ENCODE measurements around the gene SCN5A. TPM values are rescaled to one million over a fixed set of nuclear protein-coding genes. Genes with fewer than 3 reads are reported as not detected.

The SCN5A gene
- total RNA-seq, 1 donor from 2014 or later: 0.25 TPM

DNA sequence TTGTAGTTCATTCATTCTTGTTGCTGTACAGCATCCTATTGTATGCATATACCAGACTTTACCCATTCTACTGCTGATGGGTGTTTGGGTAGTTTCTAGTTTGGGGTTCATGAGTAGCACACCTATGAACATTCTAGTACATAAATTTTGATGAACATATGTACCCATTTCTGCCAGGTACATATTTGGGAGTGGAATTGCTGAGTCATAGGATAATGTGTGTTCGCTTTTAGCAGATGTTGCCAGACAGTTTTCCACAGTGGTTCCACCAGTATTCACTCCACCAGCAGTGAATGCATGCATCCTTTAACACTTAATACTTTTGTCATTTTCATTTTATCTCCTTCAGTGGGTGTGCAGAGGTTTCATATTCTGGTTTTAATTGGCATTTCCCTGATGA is 3.4 kb upstream of the SCN5A start:
- peaks cover 5% of the 10 kb centered on the region for H3K4me1 Mint-ChIP-seq (ENCODE audit: low read depth)
- H3K27me3 Mint-ChIP-seq (ENCODE audit: low read depth): peaks cover 45% of the 10 kb centered on the region
- no peak overlapping the region for H3K4me3 Mint-ChIP-seq (ENCODE audit: unreplicated experiment)
- TF ChIP-seq, protein P1, sequence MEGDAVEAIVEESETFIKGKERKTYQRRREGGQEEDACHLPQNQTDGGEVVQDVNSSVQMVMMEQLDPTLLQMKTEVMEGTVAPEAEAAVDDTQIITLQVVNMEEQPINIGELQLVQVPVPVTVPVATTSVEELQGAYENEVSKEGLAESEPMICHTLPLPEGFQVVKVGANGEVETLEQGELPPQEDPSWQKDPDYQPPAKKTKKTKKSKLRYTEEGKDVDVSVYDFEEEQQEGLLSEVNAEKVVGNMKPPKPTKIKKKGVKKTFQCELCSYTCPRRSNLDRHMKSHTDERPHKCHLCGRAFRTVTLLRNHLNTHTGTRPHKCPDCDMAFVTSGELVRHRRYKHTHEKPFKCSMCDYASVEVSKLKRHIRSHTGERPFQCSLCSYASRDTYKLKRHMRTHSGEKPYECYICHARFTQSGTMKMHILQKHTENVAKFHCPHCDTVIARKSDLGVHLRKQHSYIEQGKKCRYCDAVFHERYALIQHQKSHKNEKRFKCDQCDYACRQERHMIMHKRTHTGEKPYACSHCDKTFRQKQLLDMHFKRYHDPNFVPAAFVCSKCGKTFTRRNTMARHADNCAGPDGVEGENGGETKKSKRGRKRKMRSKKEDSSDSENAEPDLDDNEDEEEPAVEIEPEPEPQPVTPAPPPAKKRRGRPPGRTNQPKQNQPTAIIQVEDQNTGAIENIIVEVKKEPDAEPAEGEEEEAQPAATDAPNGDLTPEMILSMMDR (IDR thresholded peaks at IDR 0.05): no peak
- peaks cover 4% of the 10 kb centered on the region for H3K9me3 Mint-ChIP-seq (ENCODE audit: low read depth)
- no peak overlapping the region for H3K27ac Mint-ChIP-seq (ENCODE audit: unreplicated experiment)
- no peak for DNase-seq (ENCODE audit: low spot score)
- H3K36me3 Mint-ChIP-seq (ENCODE audit: low read depth): peaks cover 2% of the 10 kb centered on the region

DNA sequence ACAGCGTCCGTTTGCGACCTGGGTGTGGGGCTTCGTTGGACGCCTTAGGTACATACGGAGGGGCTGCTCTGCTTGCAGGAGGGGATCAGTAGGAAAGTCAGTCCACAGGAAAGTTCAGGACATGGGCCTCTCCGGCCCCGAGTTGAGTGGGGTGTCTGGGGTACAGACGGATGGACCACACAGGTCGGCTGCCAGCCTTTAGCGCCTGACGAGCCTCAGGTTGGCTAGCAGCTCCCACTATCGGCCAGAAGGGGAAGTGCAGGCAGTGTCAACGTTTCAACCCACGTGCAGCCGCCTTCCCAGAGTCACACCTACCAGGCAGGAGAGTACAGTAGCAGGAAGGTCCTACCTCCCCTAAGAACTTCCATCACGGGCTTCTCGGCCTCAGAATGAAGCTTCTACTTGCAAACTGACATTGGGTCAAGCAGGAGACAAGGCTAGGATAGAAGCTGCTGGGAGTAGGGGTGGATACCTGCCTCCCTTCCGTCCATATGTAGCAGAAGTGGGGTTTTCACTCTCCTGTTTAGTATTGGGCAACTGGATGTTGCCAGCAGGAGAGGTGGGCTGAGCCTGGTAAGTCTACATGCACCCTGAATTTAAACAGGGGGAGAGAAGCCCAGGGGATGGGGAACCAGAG is 1.8 kb upstream of the SCN5A start:
- H3K36me3 Mint-ChIP-seq (ENCODE audit: low read depth): peaks cover 2% of the 10 kb centered on the region
- peaks cover 5% of the 10 kb centered on the region for H3K4me1 Mint-ChIP-seq (ENCODE audit: low read depth)
- TF ChIP-seq, protein P1 (IDR thresholded peaks at IDR 0.05): peak; percentile 88
- no peak overlapping the region for H3K27ac Mint-ChIP-seq (ENCODE audit: unreplicated experiment)
- peaks cover 32% of the 10 kb centered on the region for H3K27me3 Mint-ChIP-seq (ENCODE audit: low read depth)
- no peak overlapping the region for H3K4me3 Mint-ChIP-seq (ENCODE audit: unreplicated experiment)
- DNase-seq (ENCODE audit: low spot score): no peak
- H3K9me3 Mint-ChIP-seq (ENCODE audit: low read depth): peaks cover 4% of the 10 kb centered on the region

DNA sequence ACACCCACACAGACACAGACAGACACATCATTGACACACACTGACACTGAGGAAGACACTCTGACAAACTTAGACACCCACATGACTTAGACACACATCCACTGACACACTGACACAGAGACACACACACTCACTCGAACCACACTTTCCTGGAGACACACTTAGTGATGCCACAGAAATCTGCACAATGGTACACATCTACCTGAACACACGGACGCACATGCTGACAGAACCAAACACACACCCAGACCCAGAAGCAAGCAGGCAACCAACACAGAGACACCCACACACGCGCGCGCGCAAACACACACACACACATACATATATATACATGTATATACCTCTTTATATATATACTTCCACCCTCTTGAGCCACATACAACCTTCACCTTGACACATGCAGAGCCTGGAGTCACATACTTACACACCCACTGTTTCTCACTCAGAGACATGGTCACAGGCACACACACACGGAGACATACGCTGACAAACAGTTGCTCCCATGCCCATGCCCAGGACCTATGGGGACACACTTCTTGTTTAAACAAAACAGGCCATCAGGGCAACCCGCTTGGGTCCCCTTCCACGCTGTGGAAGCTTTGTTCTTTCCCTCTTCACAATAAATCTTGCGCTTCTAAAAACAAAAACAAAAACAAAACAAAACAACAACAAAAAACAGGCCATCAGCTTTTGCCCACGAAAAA is 913 bp upstream of the SCN5A start:
- Mint-ChIP-seq H3K4me3 (ENCODE audit: unreplicated experiment) (no peak overlapping the region), H3K4me1 (ENCODE audit: low read depth) (peaks cover 5% of the 10 kb centered on the region), H3K36me3 (ENCODE audit: low read depth) (peaks cover 2% of the 10 kb centered on the region), H3K27ac (ENCODE audit: unreplicated experiment) (no peak overlapping the region), H3K9me3 (ENCODE audit: low read depth) (peaks cover 4% of the 10 kb centered on the region), H3K27me3 (ENCODE audit: low read depth) (peaks cover 27% of the 10 kb centered on the region)
- DNase-seq (ENCODE audit: low spot score): no peak
- TF ChIP-seq, protein P1 (IDR thresholded peaks at IDR 0.05): no peak

DNA sequence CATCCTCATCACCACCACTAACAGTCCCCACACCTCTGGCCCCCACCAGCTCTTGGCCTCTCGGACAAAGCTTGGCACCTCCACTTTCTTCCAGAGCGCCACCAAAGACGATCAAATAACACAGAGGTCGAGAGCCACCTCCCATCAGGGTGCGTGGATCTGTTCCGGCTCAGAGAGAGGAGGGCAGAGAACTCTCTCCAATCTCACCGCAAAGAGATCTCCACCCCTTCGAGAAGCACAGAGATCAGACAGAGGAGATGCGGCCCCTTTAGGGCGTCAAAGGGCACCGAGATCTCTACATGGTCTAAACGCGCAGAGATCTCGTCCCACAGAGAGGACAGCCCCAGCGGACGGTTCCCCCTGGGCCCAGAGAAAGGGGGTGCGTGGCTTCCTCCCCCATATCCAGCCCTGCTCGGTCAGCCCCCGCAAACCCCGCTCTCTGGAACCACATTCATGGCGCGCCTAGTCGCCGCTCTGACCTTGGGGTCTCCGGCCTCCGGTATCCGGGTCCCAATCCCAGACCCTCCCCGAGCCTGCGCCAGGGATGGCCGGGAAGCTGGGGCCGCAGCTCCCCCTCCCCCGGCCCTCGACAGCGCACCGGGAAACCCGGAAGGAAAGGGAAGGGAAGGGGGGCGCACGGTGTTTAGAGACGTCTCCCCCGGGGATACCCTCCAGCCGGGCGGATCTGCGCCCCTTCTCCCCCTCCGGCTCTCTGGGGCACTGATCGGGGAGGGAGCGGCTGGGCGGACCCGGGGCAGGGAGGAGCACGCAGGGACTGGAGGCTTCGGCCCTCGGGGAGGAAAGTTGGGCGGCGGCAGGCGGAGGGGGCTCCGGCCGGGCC is 608 bp downstream of the SCN5A start:
- H3K27ac Mint-ChIP-seq (ENCODE audit: unreplicated experiment): no peak overlapping the region
- DNase-seq (ENCODE audit: low spot score): no peak
- peaks cover 2% of the 10 kb centered on the region for H3K36me3 Mint-ChIP-seq (ENCODE audit: low read depth)
- TF ChIP-seq, protein P1 (IDR thresholded peaks at IDR 0.05): no peak
- H3K27me3 Mint-ChIP-seq (ENCODE audit: low read depth): peaks cover 27% of the 10 kb centered on the region
- peaks cover 5% of the 10 kb centered on the region for H3K4me1 Mint-ChIP-seq (ENCODE audit: low read depth)
- peak overlapping the region; percentile 57 for H3K4me3 Mint-ChIP-seq (ENCODE audit: unreplicated experiment)
- H3K9me3 Mint-ChIP-seq (ENCODE audit: low read depth): peaks cover 4% of the 10 kb centered on the region

DNA sequence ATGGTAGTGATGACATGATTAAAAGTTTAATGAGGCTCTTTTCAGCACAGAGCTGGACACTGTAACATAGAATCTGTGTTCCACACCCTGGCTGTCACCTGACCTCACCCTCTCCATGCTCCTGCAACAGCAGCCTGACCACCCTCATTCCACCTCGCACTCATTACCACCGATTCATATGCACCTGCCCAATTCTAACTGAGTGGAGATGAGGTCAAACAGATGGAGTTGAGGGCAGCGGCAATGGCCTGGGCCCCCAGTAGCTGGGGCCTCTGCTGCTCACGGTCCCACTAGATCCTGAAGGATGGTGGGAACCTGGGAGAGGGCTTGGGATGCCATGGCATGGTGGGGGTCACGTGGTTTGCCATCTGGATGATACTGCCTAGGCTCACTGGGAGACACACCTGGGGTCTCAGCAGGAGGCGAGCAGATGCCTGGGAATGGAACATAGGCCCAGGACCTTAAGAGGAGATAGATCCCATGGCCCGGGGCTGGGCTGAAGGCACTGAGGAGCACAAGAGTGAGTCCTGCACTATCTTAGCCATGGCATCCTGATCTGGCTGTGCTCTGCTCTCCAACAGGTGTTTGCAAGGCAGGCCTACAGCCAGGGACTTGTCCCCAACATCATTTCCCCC is 1.3 kb downstream of the SCN5A start:
- Mint-ChIP-seq H3K4me3 (ENCODE audit: unreplicated experiment) (peak overlapping the region; percentile 57), H3K27ac (ENCODE audit: unreplicated experiment) (no peak overlapping the region), H3K9me3 (ENCODE audit: low read depth) (peaks cover under 1% of the 10 kb centered on the region), H3K36me3 (ENCODE audit: low read depth) (no peaks in the 10 kb centered on the region), H3K4me1 (ENCODE audit: low read depth) (peaks cover 5% of the 10 kb centered on the region), H3K27me3 (ENCODE audit: low read depth) (peaks cover 19% of the 10 kb centered on the region)
- TF ChIP-seq, protein P1 (IDR thresholded peaks at IDR 0.05): no peak
- DNase-seq (ENCODE audit: low spot score): no peak

Measured in chondrocyte (in vitro differentiated cells).